T-cell (primary cell): Measurements from ENCODE around the gene BANK1. TPM values are rescaled to one million over a fixed set of nuclear protein-coding genes. Genes with fewer than 3 reads are reported as not detected.

ENCODE experiments used
- ATAC-seq, 4 experiments: fragments of 200-7000 bp in 3 of 4; fragments of 150-1000 bp in 1 of 4; cut with Tn5 transposase; replicated peaks in 1 of 4; 1 replicate in 3 of 4; 2 replicates in 1 of 4; pipeline ENCODE4 v1.10.0; 2021; ENCODE audit warnings: moderate library complexity in 3 of 4, mild to moderate bottlenecking in 2 of 4, moderate number of reproducible peaks in 1 of 4
- CTCF ChIA-PET, 2 donors: fragments of 300-600 bp; sonication (Branson Sonifier 250); formaldehyde crosslinking; loops; one replicate each; lab custom pipeline; 2022; ENCODE audit warnings: antibody characterized with exemption in 2 of 2; lab: Charles Lee
- POLR2A ChIA-PET, 2 donors: fragments of 300-600 bp; sonication (Branson Sonifier 250); formaldehyde crosslinking; loops; one replicate each; lab custom pipeline; 2022; ENCODE audit warnings: antibody characterized with exemption in 2 of 2; lab: Charles Lee
- DNase-seq, 35 experiments: peaks; one replicate each; pipeline versions ENCODE4 v3.0.0 to v3.0.0-alpha.2; 2013 to 2023
- H3K27ac ChIP-seq: one replicate; pipeline ENCODE4 v1.5.1; 2013; ENCODE audit warnings: low read length
- H3K27me3 ChIP-seq, 2 experiments: replicated peaks in 1 of 2; 1 replicate in 1 of 2; 2 replicates in 1 of 2; pipeline versions ENCODE4 v1.6.1 to v1.7.0; 2013; ENCODE audit warnings: low read length in 1 of 2, mixed read lengths in 1 of 2; ENCODE audit not compliant: control insufficient read depth in 2 of 2, insufficient read depth in 2 of 2; ENCODE audit errors: extremely low read depth in 1 of 2
- H3K36me3 ChIP-seq, 2 donors: 1 replicate in 1 of 2; 2 replicates in 1 of 2; pipeline versions ENCODE4 v1.6.1 to v1.7.0; 2013; ENCODE audit warnings: low read length in 1 of 2; ENCODE audit not compliant: control insufficient read depth in 2 of 2, insufficient read depth in 1 of 2; ENCODE audit errors: extremely low read depth in 1 of 2
- H3K4me1 ChIP-seq, 2 experiments: 1 replicate in 1 of 2; 2 replicates in 1 of 2; pipeline versions ENCODE4 v1.6.1 to v1.7.0; 2013; ENCODE audit warnings: low read length in 2 of 2, mixed read lengths in 1 of 2; ENCODE audit not compliant: insufficient read depth in 2 of 2, control insufficient read depth in 1 of 2; ENCODE audit errors: extremely low read depth in 1 of 2
- H3K4me3 ChIP-seq, 2 donors: 1 replicate in 1 of 2; 2 replicates in 1 of 2; pipeline versions ENCODE4 v1.5.1 to v1.7.0; 2013; ENCODE audit warnings: mild to moderate bottlenecking in 2 of 2, low read length in 1 of 2, moderate library complexity in 1 of 2; ENCODE audit not compliant: control insufficient read depth in 1 of 2; ENCODE audit errors: extremely low read depth in 1 of 2
- H3K9me3 ChIP-seq: 2 replicates; pipeline ENCODE4 v1.7.0; 2013
- H3K27ac Mint-ChIP-seq, 2 donors: one replicate each; pipeline ENCODE4 v1.8.0; 2020 to 2021; ENCODE audit warnings: mild to moderate bottlenecking in 2 of 2, mixed read lengths in 2 of 2
- H3K27me3 Mint-ChIP-seq, 2 donors: one replicate each; pipeline ENCODE4 v1.8.0; 2021 to 2022; ENCODE audit warnings: mixed read lengths in 2 of 2
- H3K36me3 Mint-ChIP-seq: one replicate; pipeline ENCODE4 v1.8.0; 2021; ENCODE audit warnings: mixed read lengths
- H3K4me1 Mint-ChIP-seq, 3 donors: one replicate each; pipeline ENCODE4 v1.8.0; 2020 to 2022; ENCODE audit warnings: mixed read lengths in 3 of 3, mild to moderate bottlenecking in 1 of 3
- H3K4me3 Mint-ChIP-seq, 3 donors: one replicate each; pipeline ENCODE4 v1.8.0; 2020 to 2022; ENCODE audit warnings: mild to moderate bottlenecking in 3 of 3, mixed read lengths in 3 of 3, moderate library complexity in 3 of 3
- H3K9me3 Mint-ChIP-seq, 3 donors: one replicate each; pipeline ENCODE4 v1.8.0; 2020 to 2022; ENCODE audit warnings: mixed read lengths in 3 of 3
- WGBS: methylation state at CpG from one replicate; pipeline ENCODE4 v1.1.5; 2013; ENCODE audit warnings: missing lambda C conversion rate; ENCODE audit not compliant: insufficient coverage; 5-methylcytosine and 5-hydroxymethylcytosine counted together
- total RNA-seq, 35 experiments: library from RNA in 6 of 35; stranded (reverse) in 6 of 35; fragments of 120-200 nt in 1 of 35; gene quantifications; one replicate each; pipeline versions ENCODE4 v1.2.1 to v1.2.4 and lab custom pipeline; 2013 to 2026

Gene BANK1
- total RNA-seq, 5 donors from 2014 or later (not counting 1 experiment from before 2014, with no cell fraction given), result 2.5 to 10.9 (median 3.5) TPM

DNA sequence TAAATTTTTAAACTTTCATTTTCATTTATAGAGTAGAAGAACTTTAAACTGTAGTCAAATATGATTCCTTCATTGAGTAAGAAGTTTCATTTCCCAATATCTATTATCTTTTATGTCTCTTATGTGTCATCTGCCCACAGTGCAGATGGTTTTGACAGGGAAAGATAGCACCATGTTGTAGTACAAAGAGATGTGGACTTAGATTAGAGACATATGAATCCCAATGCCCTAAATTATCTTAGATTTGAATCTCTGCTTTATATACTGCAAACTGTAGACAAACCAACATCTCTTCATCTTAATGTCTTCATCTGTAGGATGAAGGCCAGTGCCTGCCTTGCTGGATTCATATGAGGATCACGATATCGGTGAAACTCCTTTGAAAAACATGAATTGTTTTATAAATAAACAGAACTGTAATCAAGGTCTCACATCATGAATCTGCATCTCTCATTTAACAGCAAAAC lies 217.5 kb downstream of the BANK1 start:
- no peak for ATAC-seq
- no CpG with 5 or more reads among the region's 2 CpGs for WGBS
- H3K9me3 ChIP-seq, result no peaks in the 10 kb centered on the region
- H3K4me3 ChIP-seq, result no peak overlapping the region
- POLR2A ChIA-PET, result no interaction called here
- H3K4me3 Mint-ChIP-seq, result no peak overlapping the region
- H3K27ac Mint-ChIP-seq, result no peak overlapping the region
- H3K4me1 Mint-ChIP-seq, result peaks cover 0 to 10% (median 10%) of the 10 kb centered on the region in 3 donors
- H3K36me3 Mint-ChIP-seq, result no peaks in the 10 kb centered on the region
- no peak for DNase-seq
- H3K36me3 ChIP-seq, result no peaks in the 10 kb centered on the region
- CTCF ChIA-PET, result no interaction called here
- no peaks in the 10 kb centered on the region for H3K27me3 ChIP-seq
- H3K9me3 Mint-ChIP-seq, result no peaks in the 10 kb centered on the region
- H3K4me1 ChIP-seq, result no peaks in the 10 kb centered on the region
- no peak overlapping the region for H3K27ac ChIP-seq
- peaks cover 0 to 3% of the 10 kb centered on the region in 2 donors for H3K27me3 Mint-ChIP-seq

DNA sequence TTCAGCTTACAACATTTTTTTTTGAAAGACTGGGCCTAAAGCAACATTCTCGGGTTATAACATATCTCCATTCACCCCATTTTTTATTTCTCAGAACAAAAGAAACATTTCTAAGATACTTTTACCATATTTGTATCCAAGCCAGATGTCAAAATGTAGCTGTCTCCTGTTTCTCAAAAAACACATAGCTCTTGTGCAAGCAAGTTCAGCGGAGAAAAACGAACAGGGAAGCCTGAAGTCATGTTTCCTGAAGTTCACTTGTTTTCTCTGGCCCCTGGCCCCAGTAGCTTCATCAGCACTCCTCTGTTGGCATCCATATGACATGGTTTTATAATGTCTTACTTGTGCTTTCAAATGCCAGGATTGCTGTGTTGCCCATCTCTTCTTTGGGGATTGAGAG lies 218.2 kb downstream of the BANK1 start:
- Mint-ChIP-seq H3K27me3 (no peaks in the 10 kb centered on the region), H3K4me3 (no peak overlapping the region), H3K36me3 (no peaks in the 10 kb centered on the region), H3K4me1 (peaks cover 0 to 10% (median 10%) of the 10 kb centered on the region in 3 donors), H3K27ac (no peak overlapping the region), H3K9me3 (no peaks in the 10 kb centered on the region)
- Histone ChIP-seq H3K27me3 (no peaks in the 10 kb centered on the region), H3K9me3 (no peaks in the 10 kb centered on the region), H3K27ac (no peak overlapping the region), H3K4me1 (no peaks in the 10 kb centered on the region), H3K36me3 (no peaks in the 10 kb centered on the region), H3K4me3 (no peak overlapping the region)
- CTCF ChIA-PET, result no interaction called here
- POLR2A ChIA-PET, result no interaction called here
- ATAC-seq (no peak), DNase-seq (no peak)
- 87% methylated on average over 3 of the region's 3 CpGs for WGBS

DNA sequence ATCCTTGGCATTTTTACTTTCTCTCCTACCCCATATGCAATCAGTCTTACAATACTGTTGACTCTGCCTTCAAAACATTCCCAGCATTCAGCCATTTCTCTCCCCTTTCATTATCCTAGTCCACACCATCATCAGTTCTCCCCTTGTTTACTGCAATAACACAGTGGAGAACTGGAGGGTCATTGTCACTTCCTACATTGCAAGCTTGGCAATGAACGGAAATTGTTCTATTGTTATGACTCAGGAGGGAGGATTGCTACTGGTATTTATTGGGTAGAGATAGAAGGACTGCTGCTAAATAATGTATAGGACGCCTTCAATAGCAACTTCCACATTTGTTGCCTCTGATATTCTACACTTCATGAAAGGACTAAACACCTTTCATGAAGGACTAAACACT lies 231.8 kb downstream of the BANK1 start:
- no peak overlapping the region for H3K4me3 Mint-ChIP-seq
- H3K36me3 ChIP-seq, result no peaks in the 10 kb centered on the region
- CTCF ChIA-PET, result no interaction called here
- no peak overlapping the region for H3K27ac Mint-ChIP-seq
- no peak overlapping the region for H3K27ac ChIP-seq
- no peaks in the 10 kb centered on the region for H3K9me3 ChIP-seq
- no peaks in the 10 kb centered on the region for H3K4me1 Mint-ChIP-seq
- no peak overlapping the region for H3K4me3 ChIP-seq
- POLR2A ChIA-PET, result no interaction called here
- peaks cover 0 to 10% of the 10 kb centered on the region in 2 donors for H3K27me3 Mint-ChIP-seq
- DNase-seq (no peak), ATAC-seq (no peak)
- H3K4me1 ChIP-seq, result no peaks in the 10 kb centered on the region
- peaks cover 0 to 9% (median 0%) of the 10 kb centered on the region in 3 donors for H3K9me3 Mint-ChIP-seq
- peaks cover 0 to under 1% of the 10 kb centered on the region in 2 experiments for H3K27me3 ChIP-seq
- no peaks in the 10 kb centered on the region for H3K36me3 Mint-ChIP-seq
- WGBS, result 83% methylated on average over 1 of the region's 2 CpGs

DNA sequence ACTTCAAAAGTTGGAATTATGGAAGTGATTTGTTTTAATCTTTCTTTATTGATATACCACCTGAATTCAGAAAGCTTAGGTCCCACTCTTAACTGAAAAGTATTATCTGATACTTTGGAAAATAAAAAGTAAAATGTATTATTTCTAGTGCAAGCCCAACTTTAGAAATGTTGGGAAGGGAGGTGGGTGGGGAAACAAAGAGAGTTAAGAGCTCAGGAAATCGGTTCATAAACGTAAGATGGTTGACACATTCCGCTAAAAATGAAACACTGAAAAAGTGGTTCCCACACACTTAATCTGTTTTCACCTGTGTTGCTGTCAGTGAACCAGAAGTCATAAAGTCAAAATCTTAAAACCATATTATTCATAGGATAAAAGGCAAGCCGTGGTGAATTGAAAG lies 237.4 kb downstream of the BANK1 start:
- DNase-seq, result no peak
- ATAC-seq, result no peak
- Histone ChIP-seq H3K9me3 (no peaks in the 10 kb centered on the region), H3K4me3 (no peak overlapping the region), H3K36me3 (no peaks in the 10 kb centered on the region), H3K27me3 (no peaks in the 10 kb centered on the region), H3K4me1 (no peaks in the 10 kb centered on the region), H3K27ac (no peak overlapping the region)
- H3K4me3 Mint-ChIP-seq, result no peak overlapping the region
- ChIA-PET CTCF (no interaction called here), POLR2A (no interaction called here)
- peaks cover 0 to under 1% of the 10 kb centered on the region in 2 donors for H3K27me3 Mint-ChIP-seq
- H3K9me3 Mint-ChIP-seq, result no peaks in the 10 kb centered on the region
- no peaks in the 10 kb centered on the region for H3K4me1 Mint-ChIP-seq
- no peak overlapping the region for H3K27ac Mint-ChIP-seq
- H3K36me3 Mint-ChIP-seq, result no peaks in the 10 kb centered on the region
- WGBS, result no CpG with 5 or more reads among the region's 4 CpGs

DNA sequence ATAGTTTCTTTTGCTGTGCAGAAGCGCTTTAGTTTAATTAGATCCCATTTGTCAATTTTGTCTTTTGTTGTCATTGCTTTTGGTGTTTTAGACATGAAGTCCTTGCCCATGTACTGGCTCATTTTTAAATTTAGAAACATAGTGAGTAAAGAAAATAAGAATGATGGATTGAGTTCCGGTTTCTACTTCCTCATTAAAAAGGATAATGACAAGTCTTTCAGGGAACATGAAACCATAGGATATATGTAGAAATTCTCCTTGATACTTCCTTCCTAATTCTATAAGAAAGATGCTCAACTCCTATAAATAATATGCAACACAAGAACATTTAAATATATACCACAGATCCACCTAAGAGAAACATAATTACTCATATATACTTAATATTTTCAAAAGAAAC lies 240.9 kb downstream of the BANK1 start:
- no CpG with 5 or more reads among the region's 2 CpGs for WGBS
- Histone ChIP-seq H3K9me3 (no peaks in the 10 kb centered on the region), H3K27ac (no peak overlapping the region), H3K36me3 (no peaks in the 10 kb centered on the region), H3K27me3 (no peaks in the 10 kb centered on the region), H3K4me3 (no peak overlapping the region), H3K4me1 (no peaks in the 10 kb centered on the region)
- H3K36me3 Mint-ChIP-seq, result no peaks in the 10 kb centered on the region
- peaks cover 0 to 4% of the 10 kb centered on the region in 2 donors for H3K27me3 Mint-ChIP-seq
- H3K4me3 Mint-ChIP-seq, result no peak overlapping the region
- no peaks in the 10 kb centered on the region for H3K4me1 Mint-ChIP-seq
- H3K27ac Mint-ChIP-seq, result no peak overlapping the region
- ChIA-PET CTCF (interaction anchor here in 1 of 2 donors (0.5 kb wide), 1 partner anchor 15 kb away, joined by 3 read pairs; no protein-coding TSS in a partner anchor), POLR2A (no interaction called here)
- ATAC-seq, result no peak
- H3K9me3 Mint-ChIP-seq, result no peaks in the 10 kb centered on the region
- no peak for DNase-seq

DNA sequence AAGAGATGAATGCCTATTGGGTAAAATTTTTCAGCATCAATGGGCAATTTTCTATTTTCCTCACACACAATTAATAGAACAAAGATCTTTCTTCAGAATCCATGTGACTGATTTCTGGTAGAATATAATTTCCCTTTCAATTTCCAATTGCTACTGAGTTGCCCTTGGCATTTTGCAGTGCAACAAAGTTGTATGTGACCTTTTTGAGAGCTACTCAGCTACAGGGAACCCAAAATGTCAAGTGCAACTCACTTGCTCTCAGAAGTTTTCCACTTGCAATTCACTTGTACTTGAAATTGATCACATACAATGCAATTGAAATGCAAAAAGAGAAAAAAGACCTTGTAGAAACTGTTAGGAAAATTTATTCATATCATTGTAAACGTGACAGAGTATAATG lies 245.5 kb downstream of the BANK1 start:
- no peaks in the 10 kb centered on the region for H3K9me3 Mint-ChIP-seq

More for the DNA sequence above, 245.5 kb downstream of the BANK1 start:
- Histone ChIP-seq H3K4me3 (no peak overlapping the region), H3K4me1 (no peaks in the 10 kb centered on the region), H3K27ac (no peak overlapping the region), H3K36me3 (no peaks in the 10 kb centered on the region), H3K9me3 (no peaks in the 10 kb centered on the region), H3K27me3 (no peaks in the 10 kb centered on the region)
- Mint-ChIP-seq H3K4me1 (peaks cover 0 to 4% (median 2%) of the 10 kb centered on the region in 3 donors), H3K27ac (no peak overlapping the region), H3K27me3 (peaks cover 0 to 4% of the 10 kb centered on the region in 2 donors), H3K36me3 (no peaks in the 10 kb centered on the region), H3K4me3 (no peak overlapping the region)
- DNase-seq (no peak), ATAC-seq (no peak)
- no CpG with 5 or more reads among the region's 1 CpG for WGBS
- CTCF ChIA-PET, result interaction anchor here in 1 of 2 donors (0.7 kb wide), 1 partner anchor 152 kb away, joined by 4 read pairs; no protein-coding TSS in a partner anchor
- POLR2A ChIA-PET, result no interaction called here
